Stimulated activated CD4-positive, alpha-beta T cell treated with anti-CD3 and anti-CD28 coated beads, Interleukin-4, amount 100 ng/mL, for 24 hours (primary cell): ENCODE measurements around the gene GNG13.
"Not testable (repeated sequence)": the region's sequence is repeated elsewhere in the genome, so short reads cannot be mapped to it uniquely, and the experiment has no call there.

ENCODE experiments used
- DNase-seq: peaks from one replicate; pipeline ENCODE4 v3.0.0-alpha.2; 2020

Gene GNG13

GRCh38 chr16:831571-832413, 31.3 kb upstream of the GNG13 start:
- DNase-seq = no peak

GRCh38 chr16:830871-831570, 30.5 kb upstream of the GNG13 start:
- DNase-seq = no peak

- DNase-seq = no peak
These were observed 29.8 kb upstream of the GNG13 start for GRCh38 chr16:830107-830870.

- DNase-seq = no peak
These were observed 28.4 kb upstream of the GNG13 start for GRCh38 chr16:828891-829290.

- no peak for DNase-seq
These were observed 27.0 kb upstream of the GNG13 start for GRCh38 chr16:827513-827912.

- no peak for DNase-seq
These were observed 25.0 kb upstream of the GNG13 start for GRCh38 chr16:825341-826061.

GRCh38 chr16:824601-825000, 24.1 kb upstream of the GNG13 start:
- no peak for DNase-seq

- DNase-seq = no peak
These were observed 23.7 kb upstream of the GNG13 start for GRCh38 chr16:824194-824593.

- DNase-seq = no peak
These were observed 22.4 kb upstream of the GNG13 start for GRCh38 chr16:822909-823297.

- DNase-seq = no peak
These were observed 21.8 kb upstream of the GNG13 start for GRCh38 chr16:822174-822908.

GRCh38 chr16:821751-822150, 21.2 kb upstream of the GNG13 start:
- no peak for DNase-seq

GRCh38 chr16:820748-821147, 20.2 kb upstream of the GNG13 start:
- no peak for DNase-seq

- DNase-seq = not testable (repeated sequence)
These were observed 19.5 kb upstream of the GNG13 start for GRCh38 chr16:820044-820408.

- DNase-seq = no peak
These were observed 19.0 kb upstream of the GNG13 start for GRCh38 chr16:819336-820043.

- DNase-seq = no peak
These were observed 18.1 kb upstream of the GNG13 start for GRCh38 chr16:818592-818991.

- DNase-seq = no peak
These were observed 17.6 kb upstream of the GNG13 start for GRCh38 chr16:818132-818531.

- no peak for DNase-seq
These were observed 16.7 kb upstream of the GNG13 start for GRCh38 chr16:817001-817906.

- no peak for DNase-seq
These were observed 15.3 kb upstream of the GNG13 start for GRCh38 chr16:815861-816260.

- DNase-seq = no peak
These were observed 14.4 kb upstream of the GNG13 start for GRCh38 chr16:814974-815373.

GRCh38 chr16:813916-814412, 13.4 kb upstream of the GNG13 start:
- DNase-seq = no peak
